Cardiac fibroblast (primary cell): ENCODE measurements around the gene OR5K1.

Experiments
- DNase-seq, 2 donors: peaks; one replicate each; pipeline versions ENCODE4 v3.0.0 to v3.0.0-alpha.2; 2010; ENCODE audit warnings: low read depth in 2 of 2
- H3K4me3 ChIP-seq, 2 donors: replicated peaks in 1 of 2; 1 replicate in 1 of 2; 2 replicates in 1 of 2; pipeline ENCODE4 v1.5.1; 2011; ENCODE audit warnings: low read depth in 2 of 2, low read length in 2 of 2, mild to moderate bottlenecking in 2 of 2, moderate library complexity in 1 of 2
- CTCF ChIP-seq: IDR thresholded peaks from one replicate; pipeline ENCODE4 v1.5.1; 2011; ENCODE audit warnings: low read depth, mild to moderate bottlenecking, low read length, inconsistent platforms

OR5K1 gene

GRCh38 chr3:98450372-98450771, 12.6 kb upstream of the OR5K1 start:
- H3K4me3 ChIP-seq = no peak overlapping the region
- no peak for DNase-seq
- TF ChIP-seq CTCF = no peak

- no peak overlapping the region for H3K4me3 ChIP-seq
- no peak for TF ChIP-seq CTCF
- no peak for DNase-seq
Observed at GRCh38 chr3:98453827-98454226, 9.2 kb upstream of the OR5K1 start.

DNA sequence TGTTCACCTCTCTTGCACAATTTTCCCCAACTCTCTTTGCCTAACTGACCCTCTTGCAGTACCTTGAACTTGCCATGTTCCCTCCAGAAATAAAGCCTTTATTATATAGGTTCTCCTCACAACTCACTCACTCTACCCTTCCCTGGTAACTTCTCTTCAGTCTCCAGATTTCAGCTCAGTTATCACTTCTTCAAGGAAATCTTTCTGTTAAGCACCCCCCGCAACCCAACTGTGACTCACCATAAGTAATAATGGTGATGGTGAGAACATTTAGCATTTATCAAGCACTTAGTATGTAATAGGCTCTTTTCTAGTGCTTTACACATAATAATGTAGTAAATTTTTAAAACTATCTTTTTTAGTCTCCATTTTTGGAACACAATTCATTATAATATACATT, 8.1 kb upstream of the OR5K1 start:
- no peak for DNase-seq
- no peak overlapping the region for H3K4me3 ChIP-seq
- TF ChIP-seq CTCF = no peak

DNA sequence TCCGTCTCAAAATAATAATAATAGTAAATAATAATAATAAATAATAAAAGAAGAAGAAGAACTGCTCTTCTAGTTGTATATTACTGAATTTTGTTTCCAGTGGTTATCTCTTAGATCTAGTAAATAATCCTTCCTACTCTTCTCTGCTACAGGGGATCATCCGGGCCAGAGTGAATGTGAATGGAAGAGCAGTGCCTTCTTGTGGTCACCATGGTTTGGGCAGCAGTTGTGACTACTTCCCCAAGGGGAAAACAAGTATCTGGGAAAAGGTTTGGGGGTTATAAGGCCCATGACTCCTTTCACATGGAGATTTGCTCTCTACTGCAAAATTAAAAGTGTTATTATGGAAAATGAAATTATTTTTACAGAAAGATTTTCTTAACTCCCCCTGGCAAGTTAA, 5.5 kb upstream of the OR5K1 start:
- no peak overlapping the region for H3K4me3 ChIP-seq
- no peak for DNase-seq
- no peak for TF ChIP-seq CTCF

DNA sequence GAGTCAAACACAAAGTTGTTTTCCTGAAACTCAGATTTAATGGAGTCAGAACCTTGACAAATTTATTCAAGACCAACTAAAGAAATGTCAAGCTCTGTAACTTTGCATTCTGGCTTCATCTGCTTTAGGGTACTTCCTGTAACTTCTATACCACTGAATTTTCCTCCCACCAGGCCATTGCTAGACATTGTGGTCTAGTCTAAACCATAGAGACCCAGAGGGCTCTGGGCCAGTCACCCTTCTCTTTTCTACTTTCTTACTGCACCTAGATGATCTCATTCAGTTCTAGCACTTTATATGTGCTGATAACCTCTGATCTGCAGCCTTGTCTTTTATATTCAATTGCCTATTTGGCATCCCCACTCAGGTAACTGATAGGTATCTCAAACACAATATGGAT, 2.8 kb upstream of the OR5K1 start:
- DNase-seq = no peak
- no peak for TF ChIP-seq CTCF

DNA sequence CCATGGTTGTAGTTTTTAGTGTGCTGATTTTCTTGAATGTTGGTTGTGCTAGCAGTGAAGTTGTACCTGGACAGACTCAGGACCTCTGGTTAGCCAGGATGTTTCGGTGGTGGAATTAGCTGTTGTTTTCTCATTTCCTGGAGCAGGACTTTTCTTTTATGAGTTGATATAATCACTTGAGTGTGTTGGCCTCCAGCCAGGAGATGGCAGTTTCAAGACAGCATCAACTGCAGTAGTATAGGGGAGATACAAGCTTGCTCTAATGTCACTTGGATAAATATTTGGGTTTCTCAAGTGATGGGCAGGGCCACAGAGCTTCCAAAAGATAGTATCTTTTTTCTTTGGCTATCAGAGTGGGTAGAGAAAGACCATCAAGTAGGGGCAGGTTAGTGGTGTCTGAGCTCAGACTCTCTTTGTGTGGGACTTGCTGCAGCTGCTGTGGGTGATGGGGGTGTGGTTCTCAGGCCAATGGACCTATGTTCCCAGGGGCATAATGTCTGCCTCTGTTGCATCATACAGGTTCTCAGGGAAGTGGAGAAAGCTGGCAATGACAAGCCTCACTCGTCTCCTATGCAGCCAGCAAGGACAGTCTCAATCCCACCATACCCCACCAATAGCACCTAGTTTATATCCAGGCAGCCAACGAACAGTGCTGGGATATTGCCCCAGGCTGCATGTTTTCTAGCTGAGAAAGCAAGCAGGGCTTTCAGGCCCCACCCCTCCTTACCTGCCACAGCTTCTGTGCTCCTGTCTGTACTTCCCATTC, 19.9 kb downstream of the OR5K1 start:
- no peak overlapping the region for H3K4me3 ChIP-seq

More for the DNA sequence above, 2.8 kb upstream of the OR5K1 start:
- no peak overlapping the region for H3K4me3 ChIP-seq

More for the DNA sequence above, 19.9 kb downstream of the OR5K1 start:
- no peak for TF ChIP-seq CTCF
- DNase-seq = no peak
